ENCODE measurements around the gene LTK. TPM values are rescaled to one million over a fixed set of nuclear protein-coding genes. Genes with fewer than 3 reads are reported as not detected.

The LTK gene
- total and polyA plus RNA-seq, 2 of the 4 experiments (the other 2 are of a cell fraction) = 0.18 to 0.62 TPM

GRCh38 chr15:41521614-41522013, 8.0 kb upstream of the LTK start:
- H3K4ac ChIP-seq (ENCODE audit: low read depth, low read length) = no peak overlapping the region
- H3K4me1 ChIP-seq (ENCODE audit: control insufficient read depth, insufficient read depth, low read length) = no peaks in the 10 kb centered on the region
- CTCF ChIA-PET = no interaction called here
- ATAC-seq (ENCODE audit: low read depth) = no peak
- no peak overlapping the region for H2AK9ac ChIP-seq (replicated peaks; ENCODE audit: low read depth, low read length, poor library complexity)
- 91% methylated on average over 7 of the region's 9 CpGs; no CpG with 5 or more reads in 1 of the 2 experiments for WGBS, 2 experiments (ENCODE audit: extremely low coverage in 2 of 2, insufficient read length in 1 of 2)
- TF ChIP-seq RAD21 (IDR thresholded peaks at IDR 0.05; ENCODE audit: low read length) (no peak), RFX5 (IDR thresholded peaks at IDR 0.05; ENCODE audit: low read depth, low read length) (no peak), CEBPB (IDR thresholded peaks at IDR 0.05; ENCODE audit: low read depth, low read length) (no peak), ELK1 (IDR thresholded peaks at IDR 0.05; ENCODE audit: borderline replicate concordance, low read depth, low read length) (no peak), FOS (IDR thresholded peaks at IDR 0.05; ENCODE audit: low read depth, low read length) (no peak), MAFK (IDR thresholded peaks at IDR 0.05; ENCODE audit: low read depth, low read length) (no peak), SMC3 (IDR thresholded peaks at IDR 0.05; ENCODE audit: low read depth, low read length) (no peak), POLR2A (IDR thresholded peaks at IDR 0.05; ENCODE audit: low read depth, low read length) (no peak), NFE2L2 (IDR thresholded peaks at IDR 0.05; ENCODE audit: low read depth, low read length) (no peak), MAZ (IDR thresholded peaks at IDR 0.05; ENCODE audit: borderline replicate concordance, low read depth, low read length) (no peak), CHD1 (IDR thresholded peaks at IDR 0.05; ENCODE audit: low read depth, low read length) (no peak), MXI1 (IDR thresholded peaks at IDR 0.05; ENCODE audit: borderline replicate concordance, low read depth, low read length) (no peak), CTCF (conservative IDR thresholded peaks at IDR 0.05; ENCODE audit: low read depth, low read length) (no peak), USF2 (IDR thresholded peaks at IDR 0.05; ENCODE audit: low read depth, low read length) (no peak), RCOR1 (IDR thresholded peaks at IDR 0.05; ENCODE audit: insufficient replicate concordance, low read length) (no peak), BHLHE40 (IDR thresholded peaks at IDR 0.05; ENCODE audit: low read depth, low read length) (no peak)
- BruUV-seq (replicated peaks) = no TSS peak
- POLR2A ChIA-PET (ENCODE audit: unreplicated experiment) = no interaction called here
- H3K27me3 ChIP-seq (ENCODE audit: control insufficient read depth, insufficient read depth, low read length) = no peaks in the 10 kb centered on the region
- no peak overlapping the region for H2BK120ac ChIP-seq (ENCODE audit: low read depth, low read length)
- H2BK20ac ChIP-seq (ENCODE audit: low read depth, low read length) = no peak overlapping the region
- H4K8ac ChIP-seq (ENCODE audit: low read depth in 2 of 2, low read length in 2 of 2) = no peak overlapping the region
- no peaks in the 10 kb centered on the region for H3K79me1 ChIP-seq (ENCODE audit: low read depth in 1 of 2, low read length in 2 of 2)
- H4K91ac ChIP-seq (ENCODE audit: insufficient read depth, low read depth, low read length) = no peak overlapping the region
- H2AK5ac ChIP-seq (ENCODE audit: low read depth, low read length) = no peak overlapping the region
- no peak overlapping the region for H3K4me2 ChIP-seq (ENCODE audit: low read depth, low read length)
- no peak overlapping the region for H3K14ac ChIP-seq (replicated peaks; ENCODE audit: low read depth, low read length)
- H3K9me3 ChIP-seq (ENCODE audit: control insufficient read depth, insufficient read depth, low read length) = no peaks in the 10 kb centered on the region
- in situ Hi-C loops (cut with MboI; ENCODE audit: low sequenced_read_pairs) (no loop called here), dilution Hi-C loops (cut with HindIII; ENCODE audit: low sequenced_read_pairs, unreplicated experiment) (no loop called here), intact Hi-C loops (cut with micrococcal nuclease) (no loop called here)
- no peak overlapping the region for H4K5ac ChIP-seq (ENCODE audit: low read depth, low read length)
- H3K27ac ChIP-seq (ENCODE audit: insufficient read depth, low read length) = no peak overlapping the region
- peaks cover 51% of the 10 kb centered on the region for H3K36me3 ChIP-seq (ENCODE audit: control insufficient read depth, insufficient read depth, low read length)
- H2BK15ac ChIP-seq (ENCODE audit: low read depth, low read length) = no peak overlapping the region
- H2AFZ ChIP-seq (replicated peaks; ENCODE audit: low read length, poor library complexity) = no peak overlapping the region
- no peak overlapping the region for H3K56ac ChIP-seq (ENCODE audit: extremely low read depth, insufficient read depth, low read length)
- H3K4me3 ChIP-seq (ENCODE audit: insufficient read depth, low read depth, low read length) = no peak overlapping the region
- H3K18ac ChIP-seq (ENCODE audit: low read depth, low read length) = no peak overlapping the region
- no peak overlapping the region for H2BK5ac ChIP-seq (ENCODE audit: low read depth, low read length, poor library complexity, severe bottlenecking)
- no peak overlapping the region for H3K9ac ChIP-seq (ENCODE audit: low read depth, low read length)
- H4K20me1 ChIP-seq (ENCODE audit: insufficient read depth, low read length) = no peaks in the 10 kb centered on the region
- H3K9me1 ChIP-seq (ENCODE audit: insufficient read depth, low read length) = no peaks in the 10 kb centered on the region; the same call in 1 of the 2 replicates
- DNase-seq = no peak
- H3K23ac ChIP-seq (ENCODE audit: low read depth, low read length) = no peak overlapping the region

Measured in IMR-90 (cell line).